Natural killer cell treated with Interleukin-12 subunit alpha and Interleukin-12 subunit beta and Interleukin-15 and Interleukin-18, amount 100 ng/mL, for 72 hours (primary cell): ENCODE results near the gene LIMS2. TPM values are rescaled to one million over a fixed set of nuclear protein-coding genes. Genes with fewer than 3 reads are reported as not detected.

ENCODE experiments used
- ATAC-seq, 2 donors: fragments of 150-1000 bp; cut with Tn5 transposase in 1 of 2; sonication (Bioruptor Pico), chemical (Tn5 transposase) in 1 of 2; 2 replicates each; pipeline ENCODE4 v1.10.0; 2021
- DNase-seq: peaks from one replicate; pipeline ENCODE4 v3.0.0; 2022; ENCODE audit warnings: low spot score
- H3K27ac Mint-ChIP-seq, 2 donors: 1 replicate in 1 of 2; 2 replicates in 1 of 2; pipeline ENCODE4 v1.8.0; 2022; ENCODE audit warnings: mixed read lengths in 2 of 2, mild to moderate bottlenecking in 1 of 2, moderate library complexity in 1 of 2
- H3K27me3 Mint-ChIP-seq, 2 donors: 1 replicate in 1 of 2; 2 replicates in 1 of 2; pipeline ENCODE4 v1.8.0; 2022; ENCODE audit warnings: mixed read lengths in 2 of 2
- H3K36me3 Mint-ChIP-seq: one replicate; pipeline ENCODE4 v1.8.0; 2022; ENCODE audit warnings: mixed read lengths
- H3K4me1 Mint-ChIP-seq, 2 donors: 1 replicate in 1 of 2; 2 replicates in 1 of 2; pipeline ENCODE4 v1.8.0; 2022; ENCODE audit warnings: low read depth in 2 of 2, mixed read lengths in 2 of 2, mild to moderate bottlenecking in 1 of 2
- H3K4me3 Mint-ChIP-seq: one replicate; pipeline ENCODE4 v1.8.0; 2022; ENCODE audit warnings: mixed read lengths
- H3K9me3 Mint-ChIP-seq: 2 replicates; pipeline ENCODE4 v1.8.0; 2022; ENCODE audit warnings: mixed read lengths
- total RNA-seq, 2 donors: library from RNA; stranded (reverse); gene quantifications; one replicate each; pipeline ENCODE4 v1.2.3, GENCODE V29; 2022

Gene LIMS2
- total RNA-seq, 2 donors from 2014 or later, result not detected

DNA sequence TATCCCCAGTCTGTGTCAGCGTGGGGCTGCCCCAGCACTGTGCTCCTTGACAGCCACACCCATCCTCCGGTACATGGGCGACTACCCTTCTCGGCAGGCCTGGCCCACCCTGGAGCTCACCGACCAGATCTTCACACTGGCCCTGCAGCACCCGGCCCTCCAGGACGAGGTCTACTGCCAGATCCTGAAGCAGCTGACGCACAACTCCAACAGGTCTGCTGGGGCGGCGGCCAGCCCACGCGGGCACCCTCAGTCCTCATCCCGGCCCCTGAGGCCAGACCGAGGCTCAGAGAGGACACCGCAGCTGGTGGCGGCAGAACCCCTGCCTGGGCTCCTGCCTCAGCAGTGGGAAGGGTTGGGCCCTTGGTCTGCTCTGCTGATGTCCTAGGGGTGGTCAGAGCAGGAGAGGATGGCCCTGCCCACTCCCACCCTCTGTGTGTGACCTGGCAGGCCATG lies 43.8 kb downstream of the LIMS2 start:
- no peaks in the 10 kb centered on the region for H3K4me1 Mint-ChIP-seq
- H3K4me3 Mint-ChIP-seq, result no peak overlapping the region
- no peaks in the 10 kb centered on the region for H3K27me3 Mint-ChIP-seq
- no peak overlapping the region for H3K27ac Mint-ChIP-seq
- ATAC-seq, result no peak
- H3K9me3 Mint-ChIP-seq, result no peaks in the 10 kb centered on the region
- no peak for DNase-seq
- no peaks in the 10 kb centered on the region for H3K36me3 Mint-ChIP-seq

DNA sequence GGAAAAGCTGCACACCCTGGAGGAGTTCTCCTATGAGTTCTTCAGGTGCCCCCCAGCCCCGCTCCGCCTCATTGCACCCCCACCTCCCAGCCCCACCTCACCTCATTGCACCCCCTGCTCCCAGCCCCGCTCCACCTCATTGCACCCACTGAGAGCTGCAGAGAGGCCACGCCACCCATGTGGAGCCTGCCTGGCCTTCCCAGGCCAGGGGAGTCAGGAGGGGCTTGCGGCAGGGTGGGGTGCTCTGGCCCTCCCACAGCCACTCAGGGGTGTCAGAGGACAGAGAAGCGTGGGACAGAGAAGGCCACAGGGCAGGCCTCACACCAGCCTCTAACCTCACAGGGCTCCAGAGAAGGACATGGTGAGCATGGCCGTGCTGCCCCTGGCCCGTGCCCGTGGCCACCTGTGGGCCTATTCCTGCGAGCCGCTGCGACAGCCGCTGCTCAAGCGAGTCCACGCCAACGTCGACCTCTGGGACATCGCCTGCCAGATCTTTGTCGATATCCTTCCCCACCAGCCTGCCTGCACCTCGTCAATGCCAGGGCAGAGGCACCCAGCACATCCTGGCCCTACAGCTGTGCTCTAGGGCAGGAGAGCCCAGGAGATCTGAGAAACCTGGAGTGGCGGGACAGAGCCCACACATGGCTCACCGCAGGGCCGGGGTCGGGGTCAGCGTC lies 44.3 kb downstream of the LIMS2 start:
- H3K27ac Mint-ChIP-seq, result no peak overlapping the region
- ATAC-seq (no peak), DNase-seq (no peak)
- no peaks in the 10 kb centered on the region for H3K36me3 Mint-ChIP-seq
- no peaks in the 10 kb centered on the region for H3K9me3 Mint-ChIP-seq
- no peaks in the 10 kb centered on the region for H3K4me1 Mint-ChIP-seq
- no peaks in the 10 kb centered on the region for H3K27me3 Mint-ChIP-seq
- no peak overlapping the region for H3K4me3 Mint-ChIP-seq

DNA sequence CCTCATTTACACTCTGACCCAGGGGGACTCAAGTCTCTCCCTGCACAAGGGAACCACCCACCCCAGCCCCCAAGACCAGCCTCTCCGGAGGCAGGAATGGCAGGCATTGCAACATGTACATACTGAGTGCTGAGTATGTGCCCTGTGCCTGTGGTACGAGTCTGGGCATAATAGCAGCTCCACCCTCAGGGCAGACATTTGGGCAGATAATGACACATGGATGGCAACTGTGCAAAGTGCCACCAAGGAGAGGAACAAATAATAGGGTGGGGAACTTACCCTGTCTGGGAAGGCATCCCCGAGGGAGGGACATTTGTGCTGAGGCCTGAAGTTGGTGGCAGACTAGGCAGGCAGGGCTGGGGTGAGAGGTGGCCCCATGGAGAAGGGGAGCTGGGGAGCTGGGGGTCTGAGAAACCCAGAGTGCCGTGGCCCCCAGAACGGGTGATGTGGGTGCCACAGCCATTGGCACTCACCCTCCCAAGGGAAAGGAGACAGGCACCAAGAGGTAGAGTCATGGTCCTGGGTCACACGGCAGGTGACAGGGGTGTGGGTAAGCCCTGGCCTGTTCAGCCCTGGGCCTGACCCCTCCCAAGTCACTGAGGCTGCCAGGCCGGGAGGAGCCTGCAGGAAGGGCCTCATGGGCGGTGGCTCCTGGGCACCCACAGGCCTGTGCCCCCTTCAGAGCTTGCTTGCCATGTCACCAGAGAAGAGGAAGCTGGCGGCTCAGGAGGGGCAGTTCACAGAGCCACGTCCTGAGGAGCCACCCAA lies 45.0 kb downstream of the LIMS2 start:
- no peak overlapping the region for H3K4me3 Mint-ChIP-seq
- H3K27me3 Mint-ChIP-seq, result no peaks in the 10 kb centered on the region
- DNase-seq, result no peak
- no peak overlapping the region for H3K27ac Mint-ChIP-seq
- no peak for ATAC-seq
- no peaks in the 10 kb centered on the region for H3K4me1 Mint-ChIP-seq
- no peaks in the 10 kb centered on the region for H3K36me3 Mint-ChIP-seq
- no peaks in the 10 kb centered on the region for H3K9me3 Mint-ChIP-seq

DNA sequence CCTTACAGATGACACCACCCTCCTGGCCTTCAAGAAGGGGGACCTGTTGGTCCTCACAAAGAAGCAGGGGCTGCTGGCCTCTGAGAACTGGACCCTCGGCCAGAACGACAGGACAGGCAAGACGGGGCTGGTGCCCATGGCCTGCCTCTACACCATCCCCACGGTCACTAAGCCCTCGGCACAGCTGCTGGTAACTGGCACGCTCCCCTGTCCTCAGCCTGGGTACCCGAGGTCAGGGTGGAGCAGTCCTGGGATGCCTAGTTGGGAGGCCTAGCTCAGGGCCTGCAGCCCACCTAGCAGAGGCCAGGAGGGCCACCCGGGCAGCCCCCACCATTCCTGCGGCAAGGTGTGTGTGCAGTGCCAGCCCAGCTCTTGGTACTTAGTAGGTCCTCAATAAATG lies 45.7 kb downstream of the LIMS2 start:
- ATAC-seq (no peak), DNase-seq (no peak)
- Mint-ChIP-seq H3K4me3 (no peak overlapping the region), H3K36me3 (no peaks in the 10 kb centered on the region), H3K27me3 (no peaks in the 10 kb centered on the region), H3K9me3 (no peaks in the 10 kb centered on the region), H3K27ac (no peak overlapping the region), H3K4me1 (no peaks in the 10 kb centered on the region)

DNA sequence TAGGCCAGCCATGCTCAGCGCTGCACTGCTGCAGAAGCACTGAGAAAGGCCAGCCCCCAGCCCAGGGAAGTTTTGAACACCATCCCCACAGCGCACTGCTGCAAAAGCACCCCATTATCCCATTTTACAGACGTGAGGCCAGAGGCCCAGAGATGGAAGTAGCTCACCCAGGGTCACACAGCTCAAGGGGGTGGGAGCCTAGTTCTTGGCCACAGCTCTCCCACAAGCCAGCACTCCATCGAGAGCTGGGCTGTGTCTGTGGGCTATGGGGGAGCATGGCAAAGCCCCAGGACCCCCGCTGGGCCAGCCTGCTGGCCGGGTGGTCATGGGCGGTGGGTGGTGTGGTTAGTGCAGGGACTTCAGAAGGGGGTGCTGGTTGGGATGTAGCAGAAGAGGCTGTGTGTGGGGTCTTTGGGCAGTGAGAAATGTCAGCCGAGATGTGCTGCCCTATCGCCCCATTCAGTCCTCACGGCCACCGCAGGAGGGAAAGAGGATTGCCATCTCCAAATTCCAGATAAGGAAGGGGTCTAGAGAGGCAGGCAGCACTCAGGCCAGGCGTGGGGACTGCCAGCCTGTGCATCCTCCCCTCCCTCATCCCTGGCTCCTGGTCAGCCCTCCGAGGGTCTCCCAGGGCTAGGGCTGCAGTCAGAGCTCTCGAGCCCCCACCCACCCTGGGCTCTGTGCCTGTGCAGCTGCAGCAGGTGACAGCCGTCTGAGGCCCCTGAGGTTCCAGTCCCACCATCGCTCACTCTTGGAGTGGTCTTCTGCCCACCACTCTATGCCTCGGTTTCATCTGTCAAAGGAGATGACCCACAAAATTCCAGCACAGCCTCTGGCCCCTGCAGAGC lies 46.3 kb downstream of the LIMS2 start:
- H3K27ac Mint-ChIP-seq, result no peak overlapping the region

DNA sequence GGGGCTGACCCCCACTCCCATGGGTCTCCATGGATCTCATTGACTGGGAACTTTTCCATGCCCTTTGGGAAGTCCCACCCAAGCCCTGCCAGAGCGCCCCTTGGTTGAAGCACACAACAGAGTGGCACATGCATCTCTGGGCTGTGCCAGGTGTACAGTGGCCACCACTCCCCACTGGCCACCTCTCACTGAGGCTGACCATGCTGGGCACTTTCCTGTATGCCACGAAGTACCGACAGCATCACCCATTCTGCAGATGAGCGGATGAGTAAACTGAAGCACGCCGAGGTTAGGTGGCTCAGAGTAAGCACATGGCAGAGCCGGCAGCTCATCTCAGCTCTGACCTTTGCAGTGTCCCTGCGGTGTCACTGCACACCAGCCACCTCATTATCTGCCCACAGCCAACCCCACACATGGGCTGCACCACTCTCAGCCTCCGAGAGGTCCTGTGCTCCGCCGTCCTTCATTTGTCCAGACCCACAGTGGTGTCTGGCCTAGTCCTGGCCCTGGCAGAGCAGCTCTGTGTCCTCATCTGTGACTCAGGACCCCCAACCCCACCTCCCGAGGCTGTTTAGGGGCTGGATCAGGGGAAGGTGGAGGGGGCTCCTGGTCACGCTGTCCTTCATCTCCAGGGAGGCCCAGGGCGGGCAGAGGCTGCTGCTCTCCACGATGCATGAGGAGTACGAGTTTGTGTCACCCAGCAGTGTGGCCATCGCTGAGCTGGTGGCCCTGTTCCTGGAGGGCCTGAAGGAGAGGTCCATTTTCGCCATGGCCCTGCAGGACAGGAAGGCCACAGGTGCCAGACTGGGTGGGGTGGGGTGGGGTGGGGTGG lies 47.4 kb downstream of the LIMS2 start:
- Mint-ChIP-seq H3K9me3 (no peaks in the 10 kb centered on the region), H3K36me3 (no peaks in the 10 kb centered on the region), H3K27me3 (no peaks in the 10 kb centered on the region), H3K4me3 (no peak overlapping the region), H3K27ac (no peak overlapping the region), H3K4me1 (no peaks in the 10 kb centered on the region)
- ATAC-seq (no peak), DNase-seq (no peak)

More for the DNA sequence above, 46.3 kb downstream of the LIMS2 start:
- Mint-ChIP-seq H3K9me3 (no peaks in the 10 kb centered on the region), H3K4me3 (no peak overlapping the region), H3K36me3 (no peaks in the 10 kb centered on the region), H3K27me3 (no peaks in the 10 kb centered on the region), H3K4me1 (no peaks in the 10 kb centered on the region)
- ATAC-seq (no peak), DNase-seq (no peak)

DNA sequence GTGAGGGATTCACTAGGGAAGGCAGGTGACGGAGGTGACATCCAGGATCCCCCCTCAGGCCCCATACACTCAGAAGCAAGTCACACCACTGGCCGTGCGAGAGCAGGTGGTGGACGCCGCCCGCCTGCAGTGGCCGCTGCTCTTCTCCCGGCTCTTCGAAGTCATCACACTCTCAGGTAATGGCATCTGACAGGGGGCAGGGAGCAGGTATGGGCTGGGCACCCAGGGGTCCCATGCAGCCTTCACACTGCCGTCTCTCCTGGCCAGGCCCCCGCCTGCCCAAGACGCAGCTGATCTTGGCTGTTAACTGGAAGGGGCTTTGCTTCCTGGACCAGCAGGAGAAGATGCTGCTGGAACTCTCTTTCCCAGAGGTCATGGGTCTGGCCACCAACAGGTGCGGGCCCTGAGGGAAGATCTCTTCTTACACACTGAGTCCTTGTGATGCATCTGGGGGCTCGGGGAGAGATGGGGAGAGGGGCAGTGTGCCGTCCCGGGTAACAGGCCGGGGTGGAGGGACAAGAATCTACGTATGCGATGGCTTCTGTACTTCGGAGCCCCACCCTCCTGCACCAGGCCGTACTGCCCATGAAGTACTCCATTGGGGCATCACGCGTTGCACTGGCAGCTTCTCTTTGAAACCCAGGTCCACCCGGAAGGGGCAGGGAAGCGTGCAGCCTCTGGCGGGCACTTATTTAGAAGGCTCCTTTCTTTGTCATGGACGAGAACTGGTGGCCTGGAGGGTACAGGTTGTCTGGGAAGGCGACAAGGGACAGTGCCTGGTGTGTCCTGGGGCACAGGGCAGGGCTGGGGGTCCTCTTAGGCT lies 48.2 kb downstream of the LIMS2 start:
- no peak overlapping the region for H3K4me3 Mint-ChIP-seq
- no peaks in the 10 kb centered on the region for H3K9me3 Mint-ChIP-seq
- no peak overlapping the region for H3K27ac Mint-ChIP-seq
- no peaks in the 10 kb centered on the region for H3K4me1 Mint-ChIP-seq
- ATAC-seq, result no peak
- no peak for DNase-seq
- H3K27me3 Mint-ChIP-seq, result no peaks in the 10 kb centered on the region
- H3K36me3 Mint-ChIP-seq, result no peaks in the 10 kb centered on the region

DNA sequence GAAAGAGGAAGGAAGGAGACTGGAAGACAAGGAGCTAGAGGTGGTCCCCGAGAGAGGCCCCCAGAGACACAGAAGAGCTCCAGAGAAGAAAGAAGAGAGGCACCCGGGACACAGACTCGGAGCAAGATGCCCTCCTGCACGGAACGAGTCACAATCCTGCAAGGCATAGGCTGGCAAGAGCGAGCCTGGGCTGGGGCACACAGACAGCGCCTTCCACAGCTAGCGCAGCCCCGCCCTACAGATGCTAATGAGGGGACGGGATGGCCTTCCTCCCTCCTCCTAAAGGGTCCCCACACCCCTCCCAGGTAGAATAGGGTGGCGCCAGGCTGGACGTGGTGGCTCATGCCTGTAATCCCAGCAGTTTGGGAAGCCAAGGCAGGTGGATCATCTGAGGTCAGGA lies 49.2 kb downstream of the LIMS2 start:
- Mint-ChIP-seq H3K27me3 (peaks cover 0 to 3% of the 10 kb centered on the region in 2 donors), H3K4me3 (no peak overlapping the region), H3K27ac (no peak overlapping the region), H3K9me3 (no peaks in the 10 kb centered on the region), H3K36me3 (no peaks in the 10 kb centered on the region), H3K4me1 (peaks cover 0 to 3% of the 10 kb centered on the region in 2 donors)
- DNase-seq (no peak), ATAC-seq (no peak)

DNA sequence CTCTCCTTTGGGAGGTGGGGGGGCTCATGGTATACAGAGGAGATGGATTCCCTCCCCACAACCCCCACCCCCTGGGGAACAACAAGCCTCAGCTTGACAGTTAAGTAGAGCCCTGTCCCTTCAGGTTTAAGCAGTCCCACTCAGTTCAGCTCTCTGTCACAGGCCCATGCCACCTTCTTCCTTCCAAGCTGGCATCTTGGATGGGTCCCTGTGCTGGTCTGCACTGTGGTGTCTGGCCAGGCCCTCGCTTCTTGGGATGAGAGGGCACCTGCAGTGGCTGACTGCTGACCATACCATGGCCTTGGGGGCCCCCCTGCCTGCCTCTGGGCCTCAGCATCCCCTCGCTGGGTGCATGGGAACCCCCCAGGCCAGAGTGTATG lies 49.8 kb downstream of the LIMS2 start:
- H3K27me3 Mint-ChIP-seq, result peaks cover 0 to 3% of the 10 kb centered on the region in 2 donors
- H3K27ac Mint-ChIP-seq, result no peak overlapping the region
- H3K4me3 Mint-ChIP-seq, result no peak overlapping the region
- no peaks in the 10 kb centered on the region for H3K36me3 Mint-ChIP-seq
- peaks cover 0 to 3% of the 10 kb centered on the region in 2 donors for H3K4me1 Mint-ChIP-seq
- ATAC-seq (no peak), DNase-seq (no peak)
- no peaks in the 10 kb centered on the region for H3K9me3 Mint-ChIP-seq

DNA sequence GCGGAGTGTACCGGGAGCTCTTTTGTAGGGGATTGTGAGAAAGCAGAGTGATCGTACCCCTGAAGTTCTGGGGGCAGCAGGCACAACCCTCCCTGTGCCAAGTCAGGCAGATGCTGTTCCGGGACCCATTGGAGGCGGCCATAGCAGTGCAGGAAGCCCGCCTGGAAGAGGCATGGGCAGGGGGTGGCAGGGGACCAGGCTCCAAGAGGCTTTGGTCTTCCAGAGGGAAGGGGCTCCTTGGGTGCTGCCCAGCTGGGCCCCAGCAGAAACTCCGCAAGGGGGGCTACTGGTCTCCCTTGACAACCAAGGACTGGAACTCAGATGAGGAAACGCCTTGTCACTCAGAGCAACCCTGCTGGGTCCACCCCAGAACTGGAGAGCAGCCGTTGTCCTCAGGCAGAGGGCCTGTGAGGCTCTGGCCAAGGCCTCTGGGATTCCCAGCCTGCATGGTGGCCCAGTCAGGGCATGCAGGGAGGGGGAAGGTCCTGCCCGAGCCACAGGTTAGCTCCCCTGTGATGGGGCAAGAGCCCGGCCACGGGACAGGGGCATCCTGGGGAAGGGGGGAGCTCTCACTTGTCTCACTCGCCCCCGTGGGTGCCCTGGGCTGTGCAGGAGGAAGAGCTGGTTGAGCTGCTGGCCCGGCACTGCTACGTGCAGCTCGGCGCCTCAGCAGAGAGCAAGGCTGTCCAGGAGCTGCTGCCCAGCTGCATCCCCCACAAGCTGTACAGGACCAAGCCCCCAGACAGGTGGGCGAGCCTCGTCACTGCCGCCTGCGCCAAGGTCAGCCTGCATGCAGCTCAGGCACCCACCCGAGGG lies 50.4 kb downstream of the LIMS2 start:
- Mint-ChIP-seq H3K4me1 (peaks cover 0 to 3% of the 10 kb centered on the region in 2 donors), H3K4me3 (no peak overlapping the region), H3K27ac (no peak overlapping the region), H3K36me3 (no peaks in the 10 kb centered on the region), H3K9me3 (no peaks in the 10 kb centered on the region), H3K27me3 (peaks cover 0 to 3% of the 10 kb centered on the region in 2 donors)
- ATAC-seq (no peak), DNase-seq (no peak)

DNA sequence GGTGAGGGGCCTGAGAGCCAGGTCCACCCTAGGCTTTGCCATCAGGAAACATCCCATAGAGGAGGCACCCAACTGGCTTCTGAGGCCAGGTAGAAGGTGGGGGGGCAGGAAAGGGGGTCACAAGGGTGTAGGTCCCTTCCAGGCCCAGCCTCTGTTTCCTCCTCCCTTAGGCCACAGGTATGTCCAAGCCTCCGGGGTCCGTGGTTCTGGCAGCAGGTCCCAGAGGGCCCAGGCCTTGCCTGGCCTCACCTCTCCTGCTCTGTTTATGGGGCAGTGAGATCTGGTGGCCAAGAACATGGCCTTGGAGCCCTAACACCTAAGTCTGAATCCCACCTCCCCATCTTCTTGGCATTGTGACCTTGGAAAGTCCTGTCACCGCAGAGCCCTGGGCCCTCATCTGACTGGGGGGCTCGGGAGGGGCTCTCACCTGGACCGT lies 51.0 kb downstream of the LIMS2 start:
- Mint-ChIP-seq H3K4me1 (peaks cover 0 to 3% of the 10 kb centered on the region in 2 donors), H3K27me3 (peaks cover 0 to 6% of the 10 kb centered on the region in 2 donors), H3K27ac (no peak overlapping the region), H3K36me3 (no peaks in the 10 kb centered on the region), H3K4me3 (no peak overlapping the region), H3K9me3 (no peaks in the 10 kb centered on the region)
- ATAC-seq, result no peak
- DNase-seq, result peak; percentile 46
